T-cell (primary cell): ENCODE measurements around the gene SNX27. TPM values are rescaled to one million over a fixed set of nuclear protein-coding genes. Genes with fewer than 3 reads are reported as not detected.

ENCODE experiments used
- ATAC-seq, 4 experiments: fragments of 200-7000 bp in 3 of 4; fragments of 150-1000 bp in 1 of 4; cut with Tn5 transposase; replicated peaks in 1 of 4; 1 replicate in 3 of 4; 2 replicates in 1 of 4; pipeline ENCODE4 v1.10.0; 2021; ENCODE audit warnings: moderate library complexity in 3 of 4, mild to moderate bottlenecking in 2 of 4, moderate number of reproducible peaks in 1 of 4
- CTCF ChIA-PET, 2 donors: fragments of 300-600 bp; sonication (Branson Sonifier 250); formaldehyde crosslinking; loops; one replicate each; lab custom pipeline; 2022; ENCODE audit warnings: antibody characterized with exemption in 2 of 2; lab: Charles Lee
- POLR2A ChIA-PET, 2 donors: fragments of 300-600 bp; sonication (Branson Sonifier 250); formaldehyde crosslinking; loops; one replicate each; lab custom pipeline; 2022; ENCODE audit warnings: antibody characterized with exemption in 2 of 2; lab: Charles Lee
- DNase-seq, 35 experiments: peaks; one replicate each; pipeline versions ENCODE4 v3.0.0 to v3.0.0-alpha.2; 2013 to 2023
- H3K27ac ChIP-seq: one replicate; pipeline ENCODE4 v1.5.1; 2013; ENCODE audit warnings: low read length
- H3K27me3 ChIP-seq, 2 experiments: replicated peaks in 1 of 2; 1 replicate in 1 of 2; 2 replicates in 1 of 2; pipeline versions ENCODE4 v1.6.1 to v1.7.0; 2013; ENCODE audit warnings: low read length in 1 of 2, mixed read lengths in 1 of 2; ENCODE audit not compliant: control insufficient read depth in 2 of 2, insufficient read depth in 2 of 2; ENCODE audit errors: extremely low read depth in 1 of 2
- H3K36me3 ChIP-seq, 2 donors: 1 replicate in 1 of 2; 2 replicates in 1 of 2; pipeline versions ENCODE4 v1.6.1 to v1.7.0; 2013; ENCODE audit warnings: low read length in 1 of 2; ENCODE audit not compliant: control insufficient read depth in 2 of 2, insufficient read depth in 1 of 2; ENCODE audit errors: extremely low read depth in 1 of 2
- H3K4me1 ChIP-seq, 2 experiments: 1 replicate in 1 of 2; 2 replicates in 1 of 2; pipeline versions ENCODE4 v1.6.1 to v1.7.0; 2013; ENCODE audit warnings: low read length in 2 of 2, mixed read lengths in 1 of 2; ENCODE audit not compliant: insufficient read depth in 2 of 2, control insufficient read depth in 1 of 2; ENCODE audit errors: extremely low read depth in 1 of 2
- H3K4me3 ChIP-seq, 2 donors: 1 replicate in 1 of 2; 2 replicates in 1 of 2; pipeline versions ENCODE4 v1.5.1 to v1.7.0; 2013; ENCODE audit warnings: mild to moderate bottlenecking in 2 of 2, low read length in 1 of 2, moderate library complexity in 1 of 2; ENCODE audit not compliant: control insufficient read depth in 1 of 2; ENCODE audit errors: extremely low read depth in 1 of 2
- H3K9me3 ChIP-seq: 2 replicates; pipeline ENCODE4 v1.7.0; 2013
- H3K27ac Mint-ChIP-seq, 2 donors: one replicate each; pipeline ENCODE4 v1.8.0; 2020 to 2021; ENCODE audit warnings: mild to moderate bottlenecking in 2 of 2, mixed read lengths in 2 of 2
- H3K27me3 Mint-ChIP-seq, 2 donors: one replicate each; pipeline ENCODE4 v1.8.0; 2021 to 2022; ENCODE audit warnings: mixed read lengths in 2 of 2
- H3K36me3 Mint-ChIP-seq: one replicate; pipeline ENCODE4 v1.8.0; 2021; ENCODE audit warnings: mixed read lengths
- H3K4me1 Mint-ChIP-seq, 3 donors: one replicate each; pipeline ENCODE4 v1.8.0; 2020 to 2022; ENCODE audit warnings: mixed read lengths in 3 of 3, mild to moderate bottlenecking in 1 of 3
- H3K4me3 Mint-ChIP-seq, 3 donors: one replicate each; pipeline ENCODE4 v1.8.0; 2020 to 2022; ENCODE audit warnings: mild to moderate bottlenecking in 3 of 3, mixed read lengths in 3 of 3, moderate library complexity in 3 of 3
- H3K9me3 Mint-ChIP-seq, 3 donors: one replicate each; pipeline ENCODE4 v1.8.0; 2020 to 2022; ENCODE audit warnings: mixed read lengths in 3 of 3
- WGBS: methylation state at CpG from one replicate; pipeline ENCODE4 v1.1.5; 2013; ENCODE audit warnings: missing lambda C conversion rate; ENCODE audit not compliant: insufficient coverage; 5-methylcytosine and 5-hydroxymethylcytosine counted together
- total RNA-seq, 35 experiments: library from RNA in 6 of 35; stranded (reverse) in 6 of 35; fragments of 120-200 nt in 1 of 35; gene quantifications; one replicate each; pipeline versions ENCODE4 v1.2.1 to v1.2.4 and lab custom pipeline; 2013 to 2026

Gene SNX27
- total RNA-seq, 5 donors from 2014 or later (not counting 1 experiment from before 2014, with no cell fraction given) = 24.2 to 33.6 (median 31.6) TPM

DNA sequence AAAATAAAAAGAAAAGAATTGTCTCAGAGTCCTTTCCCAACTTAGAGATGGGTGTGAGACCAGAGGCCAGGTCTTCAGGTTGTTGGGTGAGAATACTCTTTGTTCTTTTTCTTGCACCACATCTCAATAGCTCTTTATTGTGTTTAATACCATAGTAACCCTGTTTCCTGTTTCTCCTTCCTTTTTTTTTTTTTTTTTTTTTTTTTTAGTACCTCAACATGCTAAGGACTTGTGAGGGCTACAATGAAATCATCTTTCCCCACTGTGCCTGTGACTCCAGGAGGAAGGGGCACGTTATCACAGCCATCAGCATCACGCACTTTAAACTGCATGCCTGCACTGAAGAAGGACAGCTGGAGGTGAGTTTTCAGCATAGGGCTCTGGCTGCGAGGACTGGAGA, 80.4 kb downstream of the SNX27 start:
- no peaks in the 10 kb centered on the region for H3K9me3 ChIP-seq
- Mint-ChIP-seq H3K9me3 (no peaks in the 10 kb centered on the region), H3K4me3 (no peak overlapping the region), H3K36me3 (peaks cover 56% of the 10 kb centered on the region), H3K4me1 (peaks cover 0 to 3% (median 1%) of the 10 kb centered on the region in 3 donors), H3K27ac (no peak overlapping the region), H3K27me3 (no peaks in the 10 kb centered on the region)
- 86% methylated on average over 3 of the region's 3 CpGs for WGBS
- CTCF ChIA-PET = interaction anchor here (0.6 to 1.1 kb wide), 5 partner anchors 50 to 342 kb away, joined by 3 to 8 read pairs (median 4); no protein-coding TSS in a partner anchor
- DNase-seq (no peak), ATAC-seq (no peak)
- H3K27ac ChIP-seq = no peak overlapping the region
- H3K36me3 ChIP-seq = peaks cover 0 to 49% of the 10 kb centered on the region in 2 donors
- H3K27me3 ChIP-seq = no peaks in the 10 kb centered on the region
- POLR2A ChIA-PET = interaction anchor here (0.6 to 0.7 kb wide), 2 partner anchors 123 to 281 kb away, joined by 3 to 15 read pairs; no protein-coding TSS in a partner anchor
- no peaks in the 10 kb centered on the region for H3K4me1 ChIP-seq
- no peak overlapping the region for H3K4me3 ChIP-seq

GRCh38 chr1:151693057-151693651, 81.3 kb downstream of the SNX27 start:
- Histone ChIP-seq H3K9me3 (no peaks in the 10 kb centered on the region), H3K36me3 (peaks cover 6 to 52% of the 10 kb centered on the region in 2 donors), H3K4me3 (no peak overlapping the region), H3K4me1 (no peaks in the 10 kb centered on the region), H3K27ac (no peak overlapping the region), H3K27me3 (no peaks in the 10 kb centered on the region)
- ChIA-PET POLR2A (no interaction called here), CTCF (interaction anchor here in 1 of 2 donors (0.7 to 1.1 kb wide), 3 partner anchors 141 to 168 kb away, joined by 3 read pairs; no protein-coding TSS in a partner anchor)
- Mint-ChIP-seq H3K4me1 (peaks cover 0 to 3% (median 1%) of the 10 kb centered on the region in 3 donors), H3K36me3 (peaks cover 59% of the 10 kb centered on the region), H3K4me3 (no peak overlapping the region), H3K9me3 (no peaks in the 10 kb centered on the region), H3K27ac (peak overlapping the region; percentile 23 to 44), H3K27me3 (no peaks in the 10 kb centered on the region)
- peak in 1 of 35 experiments; percentile 14 for DNase-seq
- 100% methylated on average over 2 of the region's 4 CpGs for WGBS
- ATAC-seq = no peak

DNA sequence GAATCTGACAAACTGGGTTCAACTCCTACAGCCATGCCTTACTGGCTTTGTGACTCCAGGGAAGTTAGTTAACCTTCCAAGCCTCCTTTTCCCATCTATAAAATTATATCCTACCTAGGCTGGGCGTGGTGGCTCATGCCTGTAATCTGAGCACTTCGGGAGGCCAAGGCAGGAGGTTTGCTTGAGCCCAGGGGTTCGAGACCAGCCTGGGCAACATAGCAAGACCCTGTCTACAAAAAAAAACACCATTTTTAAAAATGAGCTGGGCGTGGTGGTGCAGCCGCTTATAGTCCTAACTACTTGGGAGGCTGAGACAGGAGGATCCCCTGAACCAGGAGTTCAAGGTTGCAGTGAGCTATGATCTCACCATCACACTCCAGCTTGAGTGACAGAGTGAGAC, 89.7 kb downstream of the SNX27 start:
- H3K4me1 Mint-ChIP-seq = peaks cover 7 to 11% (median 10%) of the 10 kb centered on the region in 3 donors
- H3K9me3 Mint-ChIP-seq = no peaks in the 10 kb centered on the region
- peaks cover 38% of the 10 kb centered on the region for H3K36me3 Mint-ChIP-seq
- no peak overlapping the region for H3K27ac Mint-ChIP-seq
- no peak for DNase-seq
- H3K36me3 ChIP-seq = peaks cover 6 to 40% of the 10 kb centered on the region in 2 donors
- peaks cover 0 to 5% of the 10 kb centered on the region in 2 experiments for H3K4me1 ChIP-seq
- H3K27me3 Mint-ChIP-seq = no peaks in the 10 kb centered on the region
- no peaks in the 10 kb centered on the region for H3K27me3 ChIP-seq
- no peak overlapping the region for H3K4me3 Mint-ChIP-seq
- no peak overlapping the region for H3K27ac ChIP-seq
- CTCF ChIA-PET = no interaction called here
- 100% methylated on average over 1 of the region's 5 CpGs for WGBS
- no peaks in the 10 kb centered on the region for H3K9me3 ChIP-seq
- H3K4me3 ChIP-seq = no peak overlapping the region
- POLR2A ChIA-PET = no interaction called here
- no peak for ATAC-seq

DNA sequence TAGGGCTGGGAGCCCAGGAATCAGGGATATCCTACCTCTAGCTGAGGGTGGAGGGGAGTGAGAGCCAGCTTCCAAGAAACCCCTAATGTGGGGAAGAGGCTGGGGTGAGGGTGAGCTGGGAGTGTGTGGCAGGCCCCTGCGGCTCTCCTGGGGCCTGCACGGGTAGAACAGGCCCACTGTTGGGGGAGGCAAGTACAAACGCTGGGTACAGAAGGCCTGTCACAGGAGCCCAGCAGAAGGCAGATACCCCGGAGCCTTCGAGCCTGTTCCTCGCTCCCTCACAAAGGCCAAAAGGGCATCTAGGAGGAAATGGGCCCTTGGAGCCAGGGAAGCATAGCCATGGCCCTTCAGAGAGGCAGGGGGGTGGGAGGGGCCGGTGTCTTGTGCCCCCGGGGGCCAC, 91.1 kb downstream of the SNX27 start:
- 68% methylated on average over 7 of the region's 8 CpGs for WGBS
- ATAC-seq = peak in 1 of 4 experiments; percentile 21
- Mint-ChIP-seq H3K4me1 (peaks cover 9 to 13% (median 11%) of the 10 kb centered on the region in 3 donors), H3K9me3 (no peaks in the 10 kb centered on the region), H3K27me3 (no peaks in the 10 kb centered on the region), H3K36me3 (peaks cover 28% of the 10 kb centered on the region), H3K4me3 (no peak overlapping the region), H3K27ac (no peak overlapping the region)
- Histone ChIP-seq H3K27ac (no peak overlapping the region), H3K36me3 (peaks cover 3 to 28% of the 10 kb centered on the region in 2 donors), H3K9me3 (no peaks in the 10 kb centered on the region), H3K4me1 (peaks cover 0 to 5% of the 10 kb centered on the region in 2 experiments), H3K27me3 (no peaks in the 10 kb centered on the region), H3K4me3 (no peak overlapping the region)
- no peak for DNase-seq
- POLR2A ChIA-PET = no interaction called here
- CTCF ChIA-PET = no interaction called here

DNA sequence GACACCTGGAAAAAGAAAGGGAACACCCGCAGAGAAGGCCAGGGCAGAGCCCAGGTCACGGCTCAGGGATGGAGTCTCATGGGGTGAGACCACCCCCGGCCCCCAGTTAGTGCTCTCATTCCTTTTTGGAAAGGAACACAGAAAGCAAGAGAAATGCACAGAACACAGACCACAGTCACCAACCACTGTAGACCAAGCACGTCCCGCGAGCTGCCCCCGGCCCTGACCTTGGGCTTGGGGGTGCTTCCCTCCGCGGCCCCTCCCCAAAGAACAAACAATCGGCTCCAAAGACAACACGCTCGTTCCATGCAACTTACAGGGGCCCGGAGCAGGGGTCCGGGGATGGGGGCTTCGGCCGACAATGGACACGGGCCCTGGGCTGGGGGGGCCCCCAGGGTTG, 92.0 kb downstream of the SNX27 start:
- no peak overlapping the region for H3K4me3 Mint-ChIP-seq

DNA sequence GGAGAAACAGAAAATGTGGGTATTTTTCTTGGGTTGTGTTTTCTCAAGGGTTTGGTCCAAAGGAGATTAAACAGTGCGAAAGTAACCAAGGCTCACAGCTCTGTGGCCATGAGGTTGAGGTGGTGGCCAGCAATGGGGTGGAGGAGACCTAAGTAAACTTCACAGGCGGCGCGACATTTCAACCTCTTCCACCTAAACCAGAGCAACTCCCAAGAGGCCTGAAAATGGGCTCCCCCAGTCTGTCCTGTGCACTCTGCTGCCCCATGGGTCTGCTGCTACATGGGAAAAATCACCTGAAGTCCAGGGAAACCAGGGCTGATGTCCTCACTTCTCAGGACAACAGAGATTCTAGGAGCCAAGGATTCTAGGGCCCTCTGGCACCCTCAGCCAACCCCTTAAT, 92.4 kb downstream of the SNX27 start:
- Histone ChIP-seq H3K27ac (no peak overlapping the region), H3K9me3 (no peaks in the 10 kb centered on the region), H3K27me3 (no peaks in the 10 kb centered on the region), H3K4me3 (no peak overlapping the region), H3K4me1 (peaks cover 0 to 5% of the 10 kb centered on the region in 2 experiments), H3K36me3 (peaks cover 0 to 16% of the 10 kb centered on the region in 2 donors)
- peaks cover 9 to 13% (median 11%) of the 10 kb centered on the region in 3 donors for H3K4me1 Mint-ChIP-seq
- ChIA-PET POLR2A (no interaction called here), CTCF (no interaction called here)
- no peak overlapping the region for H3K4me3 Mint-ChIP-seq
- peaks cover 21% of the 10 kb centered on the region for H3K36me3 Mint-ChIP-seq
- no peaks in the 10 kb centered on the region for H3K27me3 Mint-ChIP-seq
- ATAC-seq (no peak), DNase-seq (no peak)
- no peak overlapping the region for H3K27ac Mint-ChIP-seq
- no CpG with 5 or more reads among the region's 4 CpGs for WGBS
- H3K9me3 Mint-ChIP-seq = no peaks in the 10 kb centered on the region

More for the DNA sequence above, 92.0 kb downstream of the SNX27 start:
- Histone ChIP-seq H3K27ac (no peak overlapping the region), H3K9me3 (no peaks in the 10 kb centered on the region), H3K36me3 (peaks cover 0 to 20% of the 10 kb centered on the region in 2 donors), H3K27me3 (no peaks in the 10 kb centered on the region), H3K4me1 (peaks cover 0 to 5% of the 10 kb centered on the region in 2 experiments), H3K4me3 (no peak overlapping the region)
- H3K36me3 Mint-ChIP-seq = peaks cover 25% of the 10 kb centered on the region
- H3K9me3 Mint-ChIP-seq = no peaks in the 10 kb centered on the region
- no peak overlapping the region for H3K27ac Mint-ChIP-seq
- no peaks in the 10 kb centered on the region for H3K27me3 Mint-ChIP-seq
- ATAC-seq (no peak), DNase-seq (no peak)
- CTCF ChIA-PET = no interaction called here
- H3K4me1 Mint-ChIP-seq = peaks cover 9 to 13% (median 11%) of the 10 kb centered on the region in 3 donors
- 65% methylated on average over 6 of the region's 17 CpGs for WGBS
- POLR2A ChIA-PET = no interaction called here
